Activated naive CD4-positive, alpha-beta T cell treated with anti-CD3 and anti-CD28 coated beads, Interleukin-2, amount 10 ng/mL, durations not matched to agents 7 days and 5 days (primary cell): ENCODE results near the gene DNMT3B.
"Not testable (repeated sequence)": the region's sequence is repeated elsewhere in the genome, so short reads cannot be mapped to it uniquely, and the experiment has no call there.

ENCODE experiments used
- CTCF ChIA-PET: fragments of 350-600 bp; sonication (Branson Sonifier 250); formaldehyde crosslinking; loops from one replicate; lab custom pipeline; 2021; ENCODE audit warnings: antibody characterized with exemption; lab: Charles Lee
- DNase-seq: peaks from one replicate; pipeline ENCODE4 v3.0.0-alpha.2; 2020
- H3K27ac Mint-ChIP-seq: one replicate; pipeline ENCODE4 v1.8.0; 2021; ENCODE audit warnings: mild to moderate bottlenecking, moderate library complexity, mixed read lengths
- H3K27me3 Mint-ChIP-seq: one replicate; pipeline ENCODE4 v1.8.0; 2021; ENCODE audit warnings: mild to moderate bottlenecking, mixed read lengths
- H3K36me3 Mint-ChIP-seq: one replicate; pipeline ENCODE4 v1.8.0; 2021; ENCODE audit warnings: mixed read lengths
- H3K4me1 Mint-ChIP-seq: one replicate; pipeline ENCODE4 v1.8.0; 2021; ENCODE audit warnings: mixed read lengths
- H3K4me3 Mint-ChIP-seq: one replicate; pipeline ENCODE4 v1.8.0; 2021; ENCODE audit warnings: mild to moderate bottlenecking, moderate library complexity, mixed read lengths
- H3K9me3 Mint-ChIP-seq: one replicate; pipeline ENCODE4 v1.8.0; 2021; ENCODE audit warnings: mixed read lengths

The DNMT3B gene

GRCh38 chr20:32751293-32751692, 10.9 kb upstream of the DNMT3B start:
- H3K4me1 Mint-ChIP-seq, result no peaks in the 10 kb centered on the region

GRCh38 chr20:32751702-32752457, 10.3 kb upstream of the DNMT3B start:
- no peaks in the 10 kb centered on the region for H3K36me3 Mint-ChIP-seq
- no peaks in the 10 kb centered on the region for H3K4me1 Mint-ChIP-seq
- DNase-seq, result no peak
- no peak overlapping the region for H3K27ac Mint-ChIP-seq
- H3K9me3 Mint-ChIP-seq, result no peaks in the 10 kb centered on the region
- H3K27me3 Mint-ChIP-seq, result no peaks in the 10 kb centered on the region
- CTCF ChIA-PET, result no interaction called here
- no peak overlapping the region for H3K4me3 Mint-ChIP-seq

More at GRCh38 chr20:32751293-32751692, 10.9 kb upstream of the DNMT3B start:
- Mint-ChIP-seq H3K9me3 (no peaks in the 10 kb centered on the region), H3K4me3 (no peak overlapping the region), H3K27me3 (no peaks in the 10 kb centered on the region), H3K36me3 (no peaks in the 10 kb centered on the region), H3K27ac (no peak overlapping the region)
- DNase-seq, result no peak
- CTCF ChIA-PET, result no interaction called here

- Mint-ChIP-seq H3K9me3 (no peaks in the 10 kb centered on the region), H3K4me1 (no peaks in the 10 kb centered on the region), H3K4me3 (no peak overlapping the region), H3K27ac (no peak overlapping the region), H3K27me3 (no peaks in the 10 kb centered on the region), H3K36me3 (no peaks in the 10 kb centered on the region)
- CTCF ChIA-PET, result no interaction called here
- no peak for DNase-seq
Observed at GRCh38 chr20:32752458-32753250, 9.5 kb upstream of the DNMT3B start.

- no peak for DNase-seq
- H3K27me3 Mint-ChIP-seq, result no peaks in the 10 kb centered on the region
- CTCF ChIA-PET, result interaction anchor here (1.6 kb wide), 1 partner anchor 24 kb away, joined by 8 read pairs; no protein-coding TSS in a partner anchor
- H3K36me3 Mint-ChIP-seq, result no peaks in the 10 kb centered on the region
- no peak overlapping the region for H3K4me3 Mint-ChIP-seq
- no peak overlapping the region for H3K27ac Mint-ChIP-seq
- no peaks in the 10 kb centered on the region for H3K9me3 Mint-ChIP-seq
- H3K4me1 Mint-ChIP-seq, result no peaks in the 10 kb centered on the region
Observed at GRCh38 chr20:32753731-32754130, 8.5 kb upstream of the DNMT3B start.

- H3K4me3 Mint-ChIP-seq, result no peak overlapping the region
- CTCF ChIA-PET, result interaction anchor here (0.9 kb wide), 1 partner anchor 22 kb away, joined by 3 read pairs; no protein-coding TSS in a partner anchor
- DNase-seq, result no peak
- peaks cover 6% of the 10 kb centered on the region for H3K4me1 Mint-ChIP-seq
- no peaks in the 10 kb centered on the region for H3K9me3 Mint-ChIP-seq
- no peak overlapping the region for H3K27ac Mint-ChIP-seq
- H3K36me3 Mint-ChIP-seq, result no peaks in the 10 kb centered on the region
- no peaks in the 10 kb centered on the region for H3K27me3 Mint-ChIP-seq
Observed at GRCh38 chr20:32756156-32756555, 6.0 kb upstream of the DNMT3B start.

- H3K27ac Mint-ChIP-seq, result peak overlapping the region; percentile 3
- H3K4me3 Mint-ChIP-seq, result peak overlapping the region; percentile 69
- H3K27me3 Mint-ChIP-seq, result peaks cover 20% of the 10 kb centered on the region
- peaks cover 24% of the 10 kb centered on the region for H3K4me1 Mint-ChIP-seq
- H3K9me3 Mint-ChIP-seq, result no peaks in the 10 kb centered on the region
- H3K36me3 Mint-ChIP-seq, result no peaks in the 10 kb centered on the region
- no peak for DNase-seq
- CTCF ChIA-PET, result no interaction called here
Observed at GRCh38 chr20:32761417-32761830, 761 bp upstream of the DNMT3B start.

- Mint-ChIP-seq H3K27me3 (peaks cover 20% of the 10 kb centered on the region), H3K4me3 (peak overlapping the region; percentile 85), H3K9me3 (no peaks in the 10 kb centered on the region), H3K4me1 (peaks cover 24% of the 10 kb centered on the region), H3K27ac (peak overlapping the region; percentile 7), H3K36me3 (no peaks in the 10 kb centered on the region)
- CTCF ChIA-PET, result interaction anchor here (1.9 to 3.4 kb wide), 3 partner anchors 15 to 89 kb away, joined by 6 to 32 read pairs (median 21); partner anchors contain the start of gene C20orf203
- peak; percentile 56 for DNase-seq
Observed at GRCh38 chr20:32762754-32763201, 593 bp downstream of the DNMT3B start.

GRCh38 chr20:32763202-32764004, 1.2 kb downstream of the DNMT3B start:
- peak; percentile 37 for DNase-seq
- Mint-ChIP-seq H3K9me3 (no peaks in the 10 kb centered on the region), H3K27ac (no peak overlapping the region), H3K4me3 (peak overlapping the region; percentile 85), H3K27me3 (peaks cover 20% of the 10 kb centered on the region), H3K36me3 (no peaks in the 10 kb centered on the region), H3K4me1 (peaks cover 24% of the 10 kb centered on the region)
- CTCF ChIA-PET, result interaction anchor here (1.4 to 3.4 kb wide), 4 partner anchors 15 to 91 kb away, joined by 3 to 32 read pairs (median 14); partner anchors contain the start of gene C20orf203

GRCh38 chr20:32764005-32764960, 2.1 kb downstream of the DNMT3B start:
- CTCF ChIA-PET, result interaction anchor here (1.4 to 3.4 kb wide), 4 partner anchors 14 to 92 kb away, joined by 3 to 32 read pairs (median 14); partner anchors contain the start of gene C20orf203

GRCh38 chr20:32765230-32765875, 3.2 kb downstream of the DNMT3B start:
- H3K4me3 Mint-ChIP-seq, H3K36me3 Mint-ChIP-seq, H3K9me3 Mint-ChIP-seq, H3K27ac Mint-ChIP-seq, DNase-seq: not testable (repeated sequence)
- CTCF ChIA-PET, result interaction anchor here (3.4 to 5.0 kb wide), 3 partner anchors 12 to 91 kb away, joined by 21 to 35 read pairs (median 32); partner anchors contain the start of gene C20orf203
- H3K4me1 Mint-ChIP-seq, result peaks cover 24% of the 10 kb centered on the region
- peaks cover 20% of the 10 kb centered on the region for H3K27me3 Mint-ChIP-seq

More at GRCh38 chr20:32764005-32764960, 2.1 kb downstream of the DNMT3B start:
- H3K27me3 Mint-ChIP-seq, result peaks cover 20% of the 10 kb centered on the region
- H3K4me1 Mint-ChIP-seq, result peaks cover 24% of the 10 kb centered on the region
- H3K4me3 Mint-ChIP-seq, result peak overlapping the region; percentile 85
- H3K36me3 Mint-ChIP-seq, result no peaks in the 10 kb centered on the region
- DNase-seq, result no peak
- H3K27ac Mint-ChIP-seq, result no peak overlapping the region
- H3K9me3 Mint-ChIP-seq, result no peaks in the 10 kb centered on the region

GRCh38 chr20:32767418-32768198, 5.4 kb downstream of the DNMT3B start:
- CTCF ChIA-PET, result interaction anchor here (1.2 to 5.0 kb wide), 2 partner anchors 10 to 13 kb away, joined by 3 to 35 read pairs; no protein-coding TSS in a partner anchor
- Mint-ChIP-seq H3K27ac (no peak overlapping the region), H3K36me3 (no peaks in the 10 kb centered on the region), H3K4me3 (no peak overlapping the region), H3K9me3 (no peaks in the 10 kb centered on the region), H3K27me3 (peaks cover 19% of the 10 kb centered on the region), H3K4me1 (peaks cover 31% of the 10 kb centered on the region)
- DNase-seq, result no peak

GRCh38 chr20:32772046-32772445, 9.9 kb downstream of the DNMT3B start:
- Mint-ChIP-seq H3K4me3 (no peak overlapping the region), H3K36me3 (no peaks in the 10 kb centered on the region), H3K4me1 (peaks cover 25% of the 10 kb centered on the region), H3K9me3 (no peaks in the 10 kb centered on the region), H3K27me3 (no peaks in the 10 kb centered on the region), H3K27ac (no peak overlapping the region)
- DNase-seq, result no peak
- CTCF ChIA-PET, result interaction anchor here (9.8 kb wide), 1 partner anchor 97 kb away, joined by 363 read pairs; the partner anchor contains the start of gene C20orf203
